Camera-type eye (tissue), 1 donor: ENCODE measurements around the gene ECHS1. TPM values are rescaled to one million over a fixed set of nuclear protein-coding genes. Genes with fewer than 3 reads are reported as not detected.

ENCODE experiments used
- total RNA-seq: library from RNA; depleted of rRNA; stranded (reverse); fragments of >200 nt; gene quantifications from one replicate; pipeline ENCODE4 v1.2.3, GENCODE V29; 2014

The ECHS1 gene
- total RNA-seq = 48.3 TPM

DNA sequence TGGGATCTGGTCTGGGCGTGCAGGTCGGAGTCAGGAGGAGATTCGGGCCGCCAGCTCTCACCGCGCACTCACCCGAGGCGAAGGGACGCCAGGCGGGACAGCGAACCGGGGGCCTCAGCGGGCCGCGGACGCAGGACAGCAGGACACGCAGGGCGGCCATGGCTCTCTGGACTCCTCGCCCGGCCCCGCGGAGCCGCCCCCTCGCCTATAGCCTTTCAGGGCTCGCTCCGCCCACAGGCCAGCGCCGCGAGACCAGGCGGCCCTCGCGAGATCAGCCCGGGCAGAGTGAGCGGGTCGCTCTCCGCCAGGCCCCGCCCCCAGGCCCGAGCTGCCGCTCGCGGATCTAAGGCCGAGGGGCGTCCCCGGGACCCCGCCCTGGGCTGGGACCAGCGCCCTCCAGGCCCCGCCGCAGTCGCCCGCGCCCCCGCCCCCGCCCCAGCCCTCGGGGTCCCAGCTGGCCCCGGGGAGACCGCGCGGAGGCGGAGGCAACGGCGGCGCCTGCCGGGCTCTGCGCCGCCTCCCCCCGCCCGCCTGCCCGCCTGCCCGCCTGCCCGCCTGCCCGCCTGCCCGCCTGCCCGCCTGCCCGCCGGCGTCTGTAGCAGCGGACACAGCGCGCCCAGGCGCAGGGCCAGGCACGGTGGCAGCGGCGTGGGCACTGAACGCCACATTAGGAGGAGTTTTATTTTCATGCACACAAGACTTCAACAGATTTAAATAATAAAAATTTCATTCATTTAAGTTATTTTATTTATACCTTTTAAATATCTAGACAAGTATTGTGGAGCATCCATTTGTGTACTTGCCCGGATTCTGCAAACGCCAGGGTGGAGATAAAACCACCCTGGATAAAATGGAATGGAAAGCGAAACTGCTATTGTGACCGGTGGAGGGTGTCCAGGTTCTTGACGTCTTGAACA is at the start of gene ECHS1:
ECHS1 (minus strand) TSS at position 181 of the 917 bp plus-strand sequence; CDS start at position 160, 21 bp downstream.

DNA sequence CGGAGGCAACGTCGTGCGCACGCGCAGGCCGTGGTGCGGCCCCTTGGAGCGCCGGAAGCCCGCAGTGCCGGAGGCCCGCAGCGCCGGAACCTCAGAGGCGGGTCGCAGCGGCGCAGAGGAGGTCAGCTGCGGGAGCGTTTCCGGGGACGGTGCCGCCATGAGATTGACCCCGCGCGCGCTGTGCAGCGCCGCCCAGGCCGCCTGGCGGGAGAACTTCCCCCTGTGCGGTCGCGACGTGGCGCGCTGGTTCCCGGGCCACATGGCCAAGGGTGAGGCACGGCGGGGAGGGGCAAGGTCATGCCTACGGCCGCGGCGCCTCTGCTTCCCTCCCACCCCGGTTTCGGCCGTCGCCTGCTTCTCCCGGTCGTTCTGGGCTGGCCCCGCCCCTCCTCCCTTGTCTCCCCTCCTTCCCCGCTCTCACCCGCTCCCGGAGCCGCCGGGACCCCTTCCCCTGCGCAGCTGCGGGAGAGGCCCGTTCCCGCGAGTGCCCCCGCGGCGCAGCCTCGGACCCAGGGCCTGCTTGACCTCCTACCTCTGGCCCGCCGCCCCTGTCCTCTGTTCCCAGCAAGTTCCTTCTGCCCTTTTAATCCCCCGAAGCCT is 21.0 kb upstream of the ECHS1 start, which contains the start of gene MTG1:
MTG1 (plus strand) TSS at position 94 of the 600 bp plus-strand sequence; CDS start at position 158, 64 bp downstream.

DNA sequence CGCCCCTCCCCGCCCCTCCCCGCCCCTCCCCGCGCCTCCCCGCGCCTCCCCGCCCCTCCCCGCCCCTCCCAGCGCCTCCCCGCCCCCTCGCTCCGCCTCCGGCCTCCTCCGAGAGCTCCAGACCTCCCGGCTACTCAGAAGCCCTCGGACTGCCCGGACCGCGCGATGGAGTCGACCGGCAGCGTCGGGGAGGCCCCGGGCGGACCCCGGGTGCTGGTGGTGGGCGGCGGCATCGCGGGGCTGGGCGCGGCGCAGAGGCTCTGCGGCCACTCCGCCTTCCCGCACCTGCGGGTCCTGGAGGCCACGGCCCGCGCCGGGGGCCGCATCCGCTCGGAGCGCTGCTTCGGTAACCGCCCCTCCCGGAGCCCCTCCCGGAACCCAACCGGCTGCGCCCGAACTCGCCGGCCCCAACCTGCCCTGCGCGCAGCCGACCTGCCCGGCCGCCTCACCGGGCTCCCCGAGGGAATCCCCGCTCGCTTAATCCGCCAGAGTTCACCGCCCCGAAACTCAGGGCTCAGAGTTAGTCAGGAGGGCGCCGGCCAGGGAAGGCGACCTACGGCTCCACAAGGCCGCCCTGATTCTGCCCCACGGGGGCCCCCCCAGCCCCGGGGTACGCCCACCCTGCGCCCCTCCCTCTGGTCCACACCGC is 6.1 kb upstream of the ECHS1 start, which contains the start of gene PAOX:
PAOX (plus strand) TSS at position 111 of the 649 bp plus-strand sequence; CDS start at position 166, 55 bp downstream.

DNA sequence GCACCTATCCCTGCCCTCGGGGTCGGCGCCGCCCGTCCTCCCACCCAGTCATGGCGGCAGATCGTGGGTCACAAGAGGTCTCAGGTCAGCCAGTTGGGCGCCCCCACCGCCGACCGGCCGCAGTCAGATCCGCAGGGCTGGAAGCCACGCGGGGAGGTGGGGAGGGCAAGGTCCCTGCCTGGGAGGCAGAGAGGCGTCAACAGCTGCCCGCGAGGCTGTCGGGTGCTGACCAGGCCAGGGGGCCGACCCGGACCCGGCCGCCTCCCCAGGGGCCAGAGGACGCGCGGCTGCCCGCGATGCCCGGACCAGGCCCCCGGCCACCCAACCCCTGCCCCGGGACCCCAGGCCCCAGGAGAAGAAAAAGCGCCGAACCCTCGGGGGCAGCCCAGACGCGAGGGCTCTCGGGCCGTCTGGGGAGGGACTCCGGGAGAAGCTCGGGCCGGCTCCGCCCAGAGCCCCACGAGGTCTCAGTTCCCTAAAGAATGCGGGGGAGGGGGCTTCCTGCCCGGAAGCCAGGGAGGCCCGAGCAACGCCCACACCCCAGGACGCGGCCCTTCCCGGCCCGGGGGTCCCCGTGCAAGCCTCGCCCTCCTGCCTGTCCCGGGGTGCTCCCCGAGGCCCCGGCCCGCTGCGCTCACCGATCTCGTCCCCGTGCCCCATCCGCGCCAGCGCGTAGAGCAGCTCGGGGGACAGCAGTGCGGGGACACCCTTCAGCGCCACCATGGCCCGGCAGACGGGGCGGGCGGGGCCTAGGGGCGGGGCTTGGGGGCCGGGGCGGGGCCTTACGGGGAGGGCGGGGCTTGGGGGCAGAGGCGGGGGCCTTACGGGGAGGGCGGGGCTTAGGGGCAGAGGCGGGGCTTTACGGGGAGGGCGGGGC is 15.6 kb downstream of the ECHS1 start, which contains the start of gene FUOM:
FUOM (minus strand) TSS at position 735 of the 877 bp plus-strand sequence; CDS start at position 723, 12 bp downstream.

DNA sequence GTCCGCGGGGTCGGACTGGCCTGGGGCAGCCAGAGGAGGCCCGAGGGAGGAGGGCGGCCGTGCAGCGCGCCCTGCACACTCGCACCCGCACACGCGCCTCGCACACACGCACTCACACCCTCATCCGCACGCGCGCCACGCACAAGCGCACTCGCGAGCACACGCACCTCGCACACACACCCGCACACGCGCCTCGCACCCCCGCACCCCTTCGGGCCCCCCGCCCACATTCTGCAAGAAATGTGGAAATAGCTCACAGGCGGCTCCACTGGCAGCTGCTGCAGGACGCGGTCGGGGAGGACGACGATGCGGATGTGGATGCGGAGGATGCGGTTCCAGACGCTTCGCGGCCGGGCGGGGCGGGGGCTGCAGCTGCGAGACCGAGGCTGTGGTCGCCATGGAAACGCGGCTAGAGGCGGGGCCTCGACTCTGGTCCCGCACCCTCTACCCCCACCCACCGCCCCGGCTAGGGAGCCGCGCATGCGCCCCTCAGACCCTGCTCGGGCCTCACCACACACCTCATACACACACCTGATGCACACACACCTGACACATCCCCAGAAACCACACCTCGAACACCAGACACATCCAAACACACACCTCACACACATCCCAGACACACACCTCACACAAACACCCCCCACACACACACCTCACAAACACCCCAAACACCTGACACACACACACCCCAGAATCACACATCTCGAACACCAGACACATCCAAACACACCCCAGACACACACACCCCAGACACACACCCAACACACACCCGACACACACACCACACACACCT is 36.4 kb downstream of the ECHS1 start, which contains the start of gene CALY:
CALY (minus strand) TSS at position 320 of the 793 bp plus-strand sequence. CDS start 7,907 bp downstream, outside the sequence.

Other genes with a start within 250 kb of the ECHS1 start
- 8.6 TPM for gene KNDC1, start 213.1 kb downstream of the ECHS1 start, total RNA-seq
- gene UTF1, start 143.1 kb downstream of the ECHS1 start, total RNA-seq = not detected
- gene VENTX, start 135.5 kb downstream of the ECHS1 start, total RNA-seq = 0.22 TPM
- 4.0 TPM for gene ADAM8, start 96.5 kb downstream of the ECHS1 start, total RNA-seq
- gene TUBGCP2, start 64.5 kb downstream of the ECHS1 start, total RNA-seq = 71.5 TPM
- 15.3 TPM for gene ZNF511, start 64.4 kb downstream of the ECHS1 start, total RNA-seq
- 3.0 TPM for gene CALY, start 36.5 kb downstream of the ECHS1 start, total RNA-seq
- gene PRAP1, start 26.0 kb downstream of the ECHS1 start, total RNA-seq = 2.0 TPM
- 7.3 TPM for gene FUOM, start 15.3 kb downstream of the ECHS1 start, total RNA-seq
- 10.3 TPM for gene PAOX, start 5.9 kb upstream of the ECHS1 start, total RNA-seq
- 42.4 TPM for gene MTG1, start 20.8 kb upstream of the ECHS1 start, total RNA-seq
- gene SPRN, start 51.3 kb upstream of the ECHS1 start, total RNA-seq = 3.8 TPM
- gene SCART1, start 80.6 kb upstream of the ECHS1 start, total RNA-seq = 2.9 TPM
- gene CYP2E1, start 154.0 kb upstream of the ECHS1 start, total RNA-seq = 3.4 TPM
- not detected for gene SYCE1, start 192.2 kb upstream of the ECHS1 start, total RNA-seq